ENCODE results near the gene AATK. TPM values are rescaled to one million over a fixed set of nuclear protein-coding genes. Genes with fewer than 3 reads are reported as not detected.

The AATK gene
- total and polyA plus RNA-seq, 2 experiments from 2014 or later = 1.1 to 5.0 TPM

DNA sequence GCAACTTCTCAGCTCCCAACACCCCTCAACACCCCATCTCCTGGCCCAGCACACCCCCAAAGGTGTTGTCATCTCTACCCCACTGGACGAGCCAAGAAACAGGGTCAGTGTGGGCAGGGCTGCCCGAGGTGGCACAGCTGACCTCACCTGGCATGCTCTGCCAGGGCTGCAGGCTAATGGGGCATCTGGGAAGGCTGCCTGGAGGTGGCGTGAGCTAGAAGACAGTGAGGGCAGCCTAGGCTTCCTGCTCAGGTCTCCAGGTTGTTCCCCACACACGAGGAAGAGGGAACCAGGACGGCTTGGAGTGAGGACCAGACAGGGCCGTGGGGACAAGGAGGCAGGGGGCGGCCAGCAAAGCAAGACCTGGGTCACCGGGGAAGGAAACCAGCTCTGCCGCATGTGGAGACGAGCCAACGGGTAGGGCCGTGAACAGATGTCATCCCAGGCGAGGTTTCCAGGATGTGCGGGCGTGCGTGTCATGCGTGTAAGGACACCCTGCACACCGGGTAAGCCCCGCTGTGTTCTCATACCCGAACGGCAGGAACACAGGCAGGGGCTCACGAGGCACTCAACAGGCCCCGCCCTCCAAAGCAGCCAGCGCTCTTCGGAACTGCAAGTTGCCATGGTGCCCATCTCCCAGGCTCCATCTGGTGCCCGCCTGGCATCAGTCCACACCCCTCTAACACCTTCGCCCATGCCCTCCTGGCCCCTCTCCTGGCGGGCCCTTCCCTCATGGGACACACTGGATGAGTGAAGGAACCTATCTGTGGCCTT lies 30.3 kb downstream of the AATK start:
- Histone ChIP-seq H3K4me3 (no peak overlapping the region), H3K4me2 (no peak overlapping the region), H3K9me2 (ENCODE audit: insufficient read depth) (no peaks in the 10 kb centered on the region), H3F3A (replicated peaks; ENCODE audit: low read depth) (peaks cover 16% of the 10 kb centered on the region), H3K79me2 (replicated peaks; ENCODE audit: insufficient read depth) (no peaks in the 10 kb centered on the region), H3K27ac (ENCODE audit: low read depth) (no peak overlapping the region), H3K36me3 (ENCODE audit: insufficient read depth) (no peaks in the 10 kb centered on the region), H3K27me3 (ENCODE audit: insufficient read depth) (no peaks in the 10 kb centered on the region), H3K4me1 (ENCODE audit: insufficient read depth) (no peaks in the 10 kb centered on the region), H2AFZ (no peak overlapping the region), H4K20me1 (replicated peaks; ENCODE audit: insufficient read depth) (no peaks in the 10 kb centered on the region)
- H3K4me3 Mint-ChIP-seq = no peak overlapping the region
- ATAC-seq (no peak), DNase-seq (ENCODE audit: low spot score) (no peak)
- no peaks in the 10 kb centered on the region for H3K4me1 Mint-ChIP-seq
- H3K9me3 Mint-ChIP-seq = peaks cover 18% of the 10 kb centered on the region
- H3K27ac Mint-ChIP-seq = no peak overlapping the region
- H3K36me3 Mint-ChIP-seq (ENCODE audit: low read depth) = no peaks in the 10 kb centered on the region; the same call in 2 of the 3 replicates
- H3K27me3 Mint-ChIP-seq (ENCODE audit: insufficient read depth, low read depth, poor library complexity) = peaks cover 17% of the 10 kb centered on the region
- TF ChIP-seq REST (IDR thresholded peaks at IDR 0.05; ENCODE audit: unreplicated experiment) = no peak
- no peak for TF ChIP-seq ETS1 (IDR thresholded peaks at IDR 0.05)
- TF ChIP-seq JUNB (IDR thresholded peaks at IDR 0.05; ENCODE audit: unreplicated experiment) = no peak
- no peak for TF ChIP-seq STAT1 (IDR thresholded peaks at IDR 0.05; ENCODE audit: unreplicated experiment)
- TF ChIP-seq ZNF114 (CRISPR knock-in tag; IDR thresholded peaks at IDR 0.05) = no peak
- no peak for TF ChIP-seq CREB1 (CRISPR knock-in tag; IDR thresholded peaks at IDR 0.05; ENCODE audit: low read depth)
- no peak for TF ChIP-seq EZH2 (IDR thresholded peaks at IDR 0.05; ENCODE audit: low read depth, unreplicated experiment)
- no peak for TF ChIP-seq CTCF (conservative IDR thresholded peaks at IDR 0.05; ENCODE audit: low read depth in 2 of 2)
- TF ChIP-seq ZNF462 (CRISPR knock-in tag; IDR thresholded peaks at IDR 0.05) = no peak
- no peak for TF ChIP-seq POLR2AphosphoS5 (IDR thresholded peaks at IDR 0.05; ENCODE audit: low read depth)
- no peak for TF ChIP-seq EZH2phosphoT487 (IDR thresholded peaks at IDR 0.05; ENCODE audit: unreplicated experiment)

Data from GM23338 (cell line).